GM12865 (cell line): ENCODE data around the gene LTBP3.

Experiments
- DNase-seq: peaks from one replicate; pipeline ENCODE4 v3.0.0; 2010; ENCODE audit warnings: low read depth
- H3K4me3 ChIP-seq: 2 replicates; pipeline ENCODE4 v1.5.1; 2011; ENCODE audit warnings: mild to moderate bottlenecking, low read depth, low read length, control low read depth
- CTCF ChIP-seq: IDR thresholded peaks from 2 replicates; pipeline ENCODE4 v1.5.1; 2011; ENCODE audit warnings: low read length, control low read depth, low read depth, inconsistent platforms; ENCODE audit not compliant: insufficient read depth; ENCODE audit errors: missing control alignments

Gene LTBP3

GRCh38 chr11:65537620-65538231 is 20.4 kb downstream of the LTBP3 start:
- DNase-seq = no peak
- TF ChIP-seq CTCF = no peak
- no peak overlapping the region for H3K4me3 ChIP-seq

- no peak for DNase-seq
- no peak overlapping the region for H3K4me3 ChIP-seq
- TF ChIP-seq CTCF = no peak
Observed at GRCh38 chr11:65537296-65537597, 20.9 kb downstream of the LTBP3 start.

GRCh38 chr11:65536412-65537295 is 21.5 kb downstream of the LTBP3 start:
- no peak overlapping the region for H3K4me3 ChIP-seq
- TF ChIP-seq CTCF = no peak
- no peak for DNase-seq

- no peak for DNase-seq
- TF ChIP-seq CTCF = no peak
- H3K4me3 ChIP-seq = no peak overlapping the region
Observed at GRCh38 chr11:65535102-65535501, 23.1 kb downstream of the LTBP3 start.

- no peak overlapping the region for H3K4me3 ChIP-seq
- no peak for TF ChIP-seq CTCF
- DNase-seq = no peak
Observed at GRCh38 chr11:65532388-65533064, 25.6 kb downstream of the LTBP3 start.

GRCh38 chr11:65530157-65530496 is 28.0 kb downstream of the LTBP3 start:
- TF ChIP-seq CTCF = peak; percentile 27
- H3K4me3 ChIP-seq = no peak overlapping the region
- no peak for DNase-seq
